Upper lobe of left lung (tissue), 6 donors: Measurements from ENCODE around the gene KIF21B. TPM values are rescaled to one million over a fixed set of nuclear protein-coding genes. Genes with fewer than 3 reads are reported as not detected.

Experiments used
- ATAC-seq, 2 donors: fragments of 200-7000 bp; cut with Tn5 transposase; one replicate each; pipeline ENCODE4 v1.9.1; 2022; ENCODE audit warnings: mild to moderate bottlenecking in 2 of 2, moderate library complexity in 2 of 2; ENCODE audit not compliant: low FRiP score in 2 of 2
- DNase-seq, 2 donors: peaks; one replicate each; pipeline ENCODE4 v3.0.0-alpha.2; 2019 to 2020
- H3K27ac ChIP-seq, 4 donors: fragments of 200-600 bp; sonication (generic); one replicate each; pipeline ENCODE4 v1.5.1; 2016 to 2019
- H3K27me3 ChIP-seq, 4 donors: fragments of 200-600 bp; sonication (generic); one replicate each; pipeline ENCODE4 v1.5.1; 2017 to 2019
- H3K36me3 ChIP-seq, 4 donors: fragments of 200-600 bp; sonication (generic); one replicate each; pipeline ENCODE4 v1.5.1; 2016 to 2019
- H3K4me1 ChIP-seq, 4 donors: fragments of 200-600 bp; sonication (generic); one replicate each; pipeline ENCODE4 v1.5.1; 2018 to 2019
- H3K4me3 ChIP-seq, 4 donors: fragments of 200-600 bp; sonication (generic); one replicate each; pipeline ENCODE4 v1.5.1; 2017 to 2019; ENCODE audit warnings: mild to moderate bottlenecking in 2 of 4, moderate library complexity in 1 of 4
- H3K9me3 ChIP-seq, 4 donors: fragments of 200-600 bp; sonication (generic); one replicate each; pipeline ENCODE4 v1.5.1; 2018 to 2019
- CTCF ChIP-seq, 6 experiments: fragments of 450-650 bp in 4 of 6; fragments of 200-600 bp in 2 of 6; sonication (generic) in 2 of 6; IDR thresholded peaks; one replicate each; pipeline ENCODE4 v1.5.1; 2016 to 2019; ENCODE audit warnings: antibody characterized with exemption in 6 of 6
- EP300 ChIP-seq, 4 donors: sonication (generic); formaldehyde crosslinking; IDR thresholded peaks; one replicate each; pipeline ENCODE4 v1.5.1; 2017; ENCODE audit warnings: antibody characterized with exemption in 4 of 4, control low read depth in 2 of 4
- POLR2A ChIP-seq, 4 donors: fragments of 450-650 bp; IDR thresholded peaks; one replicate each; pipeline ENCODE4 v1.5.1; 2016 to 2017; ENCODE audit warnings: antibody characterized with exemption in 4 of 4, mild to moderate bottlenecking in 2 of 4
- POLR2AphosphoS5 ChIP-seq, 2 donors: sonication (generic); formaldehyde crosslinking; IDR thresholded peaks; one replicate each; pipeline ENCODE4 v1.5.1; 2017; ENCODE audit warnings: antibody characterized with exemption in 2 of 2
- WGBS, 2 donors: methylation state at CpG; one replicate each; pipeline ENCODE4 v1.1.5; 2017 to 2018; 5-methylcytosine and 5-hydroxymethylcytosine counted together
- total RNA-seq, 6 donors: library from RNA; depleted of rRNA in 4 of 6; stranded (reverse); fragments of >200 nt in 4 of 6; gene quantifications; one replicate each; pipeline versions ENCODE4 v1.1.0 to v1.2.1, GENCODE V29; 2016 to 2021
- donor health status: DM: no; HTN: no; CAD: no; lungs with moderate emphysema.
- donor health status: DM: no; HTN: yes; CAD: no; lungs with severe emphysema.

KIF21B gene
- total RNA-seq, 6 donors from 2014 or later, result 3.6 to 18.9 (median 6.1) TPM

GRCh38 chr1:201023920-201024624, 558 bp upstream of the KIF21B start:
- ATAC-seq (no peak), DNase-seq (no peak)
- TF ChIP-seq EP300 (IDR thresholded peaks at IDR 0.05) (no peak), CTCF (IDR thresholded peaks at IDR 0.05) (no peak), POLR2AphosphoS5 (IDR thresholded peaks at IDR 0.05) (no peak), POLR2A (IDR thresholded peaks at IDR 0.05) (no peak)
- Histone ChIP-seq H3K36me3 (no peaks in the 10 kb centered on the region), H3K27me3 (no peaks in the 10 kb centered on the region), H3K27ac (peak overlapping the region in 2 of 4 donors; percentile 51 to 87), H3K4me1 (peaks cover 58 to 88% (median 79%) of the 10 kb centered on the region in 4 donors), H3K9me3 (no peaks in the 10 kb centered on the region), H3K4me3 (peak overlapping the region in 3 of 4 donors; percentile 59 to 69 (median 65))
- 38 to 52% methylated on average over 17 of the region's 17 CpGs for WGBS, 2 donors

GRCh38 chr1:201022820-201023516, 546 bp downstream of the KIF21B start:
- Histone ChIP-seq H3K27ac (peak overlapping the region; percentile 58 to 87 (median 72)), H3K9me3 (no peaks in the 10 kb centered on the region), H3K27me3 (no peaks in the 10 kb centered on the region), H3K4me1 (peaks cover 59 to 91% (median 77%) of the 10 kb centered on the region in 4 donors), H3K4me3 (peak overlapping the region; percentile 15 to 69 (median 62)), H3K36me3 (no peaks in the 10 kb centered on the region)
- DNase-seq (peak; percentile 47 to 88), ATAC-seq (no peak)
- no peak for TF ChIP-seq EP300 (IDR thresholded peaks at IDR 0.05)
- no peak for TF ChIP-seq CTCF (IDR thresholded peaks at IDR 0.05)
- TF ChIP-seq POLR2A (IDR thresholded peaks at IDR 0.05), result no peak
- TF ChIP-seq POLR2AphosphoS5 (IDR thresholded peaks at IDR 0.05), result no peak
- WGBS, 2 donors, result 4 to 18% methylated on average over 7 to 28 of the region's 56 CpGs

GRCh38 chr1:201022493-201022819, 1.1 kb downstream of the KIF21B start:
- no peak for DNase-seq

GRCh38 chr1:201021630-201022492, 1.7 kb downstream of the KIF21B start:
- peak overlapping the region in 3 of 4 donors; percentile 77 to 87 (median 82) for H3K27ac ChIP-seq
- H3K36me3 ChIP-seq, result no peaks in the 10 kb centered on the region
- peak overlapping the region in 3 of 4 donors; percentile 59 to 69 (median 65) for H3K4me3 ChIP-seq
- H3K9me3 ChIP-seq, result no peaks in the 10 kb centered on the region
- peaks cover 60 to 90% (median 73%) of the 10 kb centered on the region in 4 donors for H3K4me1 ChIP-seq
- TF ChIP-seq CTCF (IDR thresholded peaks at IDR 0.05) (no peak), POLR2AphosphoS5 (IDR thresholded peaks at IDR 0.05) (no peak), POLR2A (IDR thresholded peaks at IDR 0.05) (no peak), EP300 (IDR thresholded peaks at IDR 0.05) (no peak)
- H3K27me3 ChIP-seq, result no peaks in the 10 kb centered on the region
- WGBS, 2 donors, result 68 to 72% methylated on average over 5 to 7 of the region's 7 CpGs
- no peak for ATAC-seq
- peak in 1 of 2 donors; percentile 70 for DNase-seq

More at GRCh38 chr1:201022493-201022819, 1.1 kb downstream of the KIF21B start:
- H3K27me3 ChIP-seq, result no peaks in the 10 kb centered on the region
- peak overlapping the region in 3 of 4 donors; percentile 48 to 87 (median 82) for H3K27ac ChIP-seq
- no peak for TF ChIP-seq POLR2A (IDR thresholded peaks at IDR 0.05)
- no peak for TF ChIP-seq EP300 (IDR thresholded peaks at IDR 0.05)
- no peak for TF ChIP-seq POLR2AphosphoS5 (IDR thresholded peaks at IDR 0.05)
- TF ChIP-seq CTCF (IDR thresholded peaks at IDR 0.05), result no peak
- no peaks in the 10 kb centered on the region for H3K9me3 ChIP-seq
- ATAC-seq, result no peak
- H3K36me3 ChIP-seq, result no peaks in the 10 kb centered on the region
- peaks cover 62 to 90% (median 75%) of the 10 kb centered on the region in 4 donors for H3K4me1 ChIP-seq
- peak overlapping the region; percentile 15 to 69 (median 62) for H3K4me3 ChIP-seq
- WGBS, 2 donors, result 25 to 70% methylated on average over 2 of the region's 2 CpGs
